Measurements from ENCODE around the gene CD200R1.

The CD200R1 gene

GRCh38 chr3:112995800-112996199, 20.9 kb upstream of the CD200R1 start:
- peaks cover 26% of the 10 kb centered on the region for H3K4me1 Mint-ChIP-seq
- no peak for TF ChIP-seq CTCF (IDR thresholded peaks at IDR 0.05)
- no peak overlapping the region for H3K4me3 Mint-ChIP-seq
- no peaks in the 10 kb centered on the region for H3K9me3 Mint-ChIP-seq
- no peak overlapping the region for H3K27ac Mint-ChIP-seq
- peaks cover 2% of the 10 kb centered on the region for H3K27me3 Mint-ChIP-seq (ENCODE audit: low read depth, poor library complexity)
- DNase-seq = no peak
- H3K36me3 Mint-ChIP-seq (ENCODE audit: low read depth) = peaks cover 50% of the 10 kb centered on the region

DNA sequence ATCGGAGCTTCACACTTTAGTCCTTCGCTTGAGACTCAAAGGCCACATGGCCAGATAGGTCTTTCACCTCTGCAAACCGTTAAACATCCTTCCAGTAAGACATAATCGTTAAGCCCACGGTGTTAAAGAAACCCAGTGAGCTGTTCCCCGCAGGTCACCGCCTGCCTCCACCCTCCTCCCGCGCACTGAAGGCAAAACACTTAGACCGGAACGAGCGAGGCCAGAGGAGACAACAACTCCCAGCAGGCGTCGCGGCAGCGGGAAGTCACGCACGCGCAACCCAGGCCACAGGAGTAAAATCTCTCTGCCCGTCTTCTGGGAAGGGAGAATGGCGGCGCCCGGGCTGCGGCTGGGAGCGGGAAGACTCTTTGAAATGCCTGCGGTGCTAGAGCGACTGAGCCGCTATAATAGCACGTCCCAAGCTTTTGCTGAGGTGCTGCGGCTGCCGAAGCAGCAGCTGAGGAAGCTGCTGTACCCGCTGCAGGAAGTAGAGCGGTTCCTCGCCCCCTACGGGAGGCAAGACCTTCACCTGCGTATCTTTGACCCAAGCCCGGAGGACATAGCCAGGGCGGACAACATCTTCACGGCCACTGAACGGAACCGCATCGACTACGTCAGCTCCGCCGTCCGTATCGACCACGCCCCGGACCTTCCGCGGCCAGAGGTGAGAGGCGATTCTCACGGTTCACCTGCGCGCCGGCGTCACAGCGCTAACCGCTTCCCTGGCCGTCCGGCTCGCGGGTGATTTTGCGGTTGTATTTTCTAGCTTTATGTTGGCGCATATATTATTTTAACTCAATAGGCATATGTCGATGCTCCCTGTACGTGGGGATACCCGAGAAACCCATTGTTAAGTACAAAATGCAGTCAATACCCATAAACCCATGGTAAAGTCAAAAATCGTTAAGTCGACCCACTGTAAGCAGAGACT, 16.0 kb upstream of the CD200R1 start, which contains the start of gene GTPBP8:
TSS of gene GTPBP8 (plus strand) at position 313 of the 931 bp plus-strand sequence. CDS start at position 329, 16 bp downstream.
- no peak for TF ChIP-seq CTCF (IDR thresholded peaks at IDR 0.05)
- Mint-ChIP-seq H3K27me3 (ENCODE audit: low read depth, poor library complexity) (peaks cover 27% of the 10 kb centered on the region), H3K4me3 (peak within 1 kb of the TSS; percentile 92), H3K4me1 (peaks cover 30% of the 10 kb centered on the region), H3K27ac (peak within 1 kb of the TSS; percentile 99), H3K9me3 (no peaks in the 10 kb centered on the region), H3K36me3 (ENCODE audit: low read depth) (peaks cover 24% of the 10 kb centered on the region)
- DNase-seq = peak; percentile 90

- peaks cover 49% of the 10 kb centered on the region for H3K27me3 Mint-ChIP-seq (ENCODE audit: low read depth, poor library complexity)
- no peaks in the 10 kb centered on the region for H3K9me3 Mint-ChIP-seq
- no peak for DNase-seq
- TF ChIP-seq CTCF (IDR thresholded peaks at IDR 0.05) = no peak
- H3K27ac Mint-ChIP-seq = no peak overlapping the region
- no peak overlapping the region for H3K4me3 Mint-ChIP-seq
- H3K4me1 Mint-ChIP-seq = peaks cover 21% of the 10 kb centered on the region
- no peaks in the 10 kb centered on the region for H3K36me3 Mint-ChIP-seq (ENCODE audit: low read depth)
Measured at GRCh38 chr3:112987710-112988334, 12.9 kb upstream of the CD200R1 start.

DNA sequence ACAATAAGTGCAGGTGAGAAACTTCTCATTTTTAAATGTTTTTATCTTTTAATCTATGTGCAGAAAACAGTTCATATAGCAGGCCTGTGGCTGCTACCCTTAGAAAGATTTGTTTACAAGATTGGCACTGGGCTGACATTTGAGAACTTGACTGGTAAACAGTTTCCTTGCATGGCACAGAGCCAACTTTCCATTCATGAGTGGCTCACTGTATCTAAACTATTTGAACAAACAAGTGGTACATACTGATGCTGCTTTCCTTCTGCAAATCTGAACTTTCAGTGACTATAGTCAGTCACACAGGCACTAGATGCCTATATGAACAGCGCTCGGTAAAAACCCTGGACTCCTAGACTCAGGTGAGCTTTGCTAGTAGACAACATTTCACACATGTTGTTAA, 9.6 kb upstream of the CD200R1 start:
- H3K9me3 Mint-ChIP-seq = no peaks in the 10 kb centered on the region
- peaks cover 52% of the 10 kb centered on the region for H3K27me3 Mint-ChIP-seq (ENCODE audit: low read depth, poor library complexity)
- DNase-seq = no peak
- no peak overlapping the region for H3K4me3 Mint-ChIP-seq
- TF ChIP-seq CTCF (IDR thresholded peaks at IDR 0.05) = no peak
- no peaks in the 10 kb centered on the region for H3K36me3 Mint-ChIP-seq (ENCODE audit: low read depth)
- no peaks in the 10 kb centered on the region for H3K4me1 Mint-ChIP-seq
- no peak overlapping the region for H3K27ac Mint-ChIP-seq

- no peak for DNase-seq
- Mint-ChIP-seq H3K27ac (no peak overlapping the region), H3K36me3 (ENCODE audit: low read depth) (no peaks in the 10 kb centered on the region), H3K4me3 (no peak overlapping the region), H3K4me1 (no peaks in the 10 kb centered on the region), H3K27me3 (ENCODE audit: low read depth, poor library complexity) (peaks cover 39% of the 10 kb centered on the region), H3K9me3 (no peaks in the 10 kb centered on the region)
- TF ChIP-seq CTCF (IDR thresholded peaks at IDR 0.05) = no peak
Measured at GRCh38 chr3:112982710-112983109, 7.8 kb upstream of the CD200R1 start.
